GM12878 (cell line): ENCODE data around the gene NAA11.

Source experiments
- ATF2 ChIP-seq: IDR thresholded peaks from 2 replicates; pipeline ENCODE4 v1.6.1; 2012; ENCODE audit warnings: low read length, inconsistent platforms
- ATF3 ChIP-seq: IDR thresholded peaks from 2 replicates; pipeline ENCODE4 v1.6.1; 2011; ENCODE audit warnings: low read depth, mild to moderate bottlenecking, low read length, moderate library complexity, borderline replicate concordance; ENCODE audit errors: extremely low read depth
- EP300 ChIP-seq, 2 experiments: fragments of 150-350 bp in 1 of 2; IDR thresholded peaks; 2 replicates each; pipeline ENCODE4 v1.6.1; 2011 to 2012; ENCODE audit warnings: low read depth in 2 of 2, low read length in 2 of 2, borderline replicate concordance in 1 of 2, improper control_type of control experiment in 1 of 2, inconsistent platforms in 1 of 2; ENCODE audit not compliant: control insufficient read depth in 1 of 2
- ETV6 ChIP-seq, 2 experiments: fragments of 450-650 bp in 1 of 2; IDR thresholded peaks in 1 of 2; conservative IDR thresholded peaks in 1 of 2; 2 replicates each; pipeline ENCODE4 v1.6.1; 2014; ENCODE audit warnings: antibody characterized with exemption in 1 of 2, borderline replicate concordance in 1 of 2, low read depth in 1 of 2, mild to moderate bottlenecking in 1 of 2, moderate library complexity in 1 of 2
- IRF3 ChIP-seq: fragments of 450-650 bp; IDR thresholded peaks from 2 replicates; pipeline ENCODE4 v1.6.1; 2014; ENCODE audit warnings: mild to moderate bottlenecking
- NR2F1 ChIP-seq: fragments of 450-650 bp; conservative IDR thresholded peaks from 2 replicates; pipeline ENCODE4 v1.6.1; 2017; ENCODE audit warnings: mild to moderate bottlenecking
- SMARCA5 ChIP-seq: fragments of 450-650 bp; IDR thresholded peaks from 2 replicates; pipeline ENCODE4 v1.6.1; 2017; ENCODE audit warnings: mild to moderate bottlenecking
- SMC3 ChIP-seq: IDR thresholded peaks from 2 replicates; pipeline ENCODE4 v1.6.1; 2011; ENCODE audit warnings: low read length, improper control_type of control experiment, borderline replicate concordance
- SUZ12 ChIP-seq: fragments of 200-600 bp; sonication (generic); IDR thresholded peaks from one replicate; pipeline ENCODE4 v1.6.1; 2018; ENCODE audit warnings: antibody characterized with exemption, mild to moderate bottlenecking; ENCODE audit not compliant: unreplicated experiment
- YY1 ChIP-seq: IDR thresholded peaks from 2 replicates; pipeline ENCODE4 v1.6.1; 2011; ENCODE audit warnings: low read depth, mild to moderate bottlenecking, low read length
- ZBTB33 ChIP-seq: fragments of 450-650 bp; IDR thresholded peaks from 2 replicates; pipeline ENCODE4 v1.6.1; 2017; ENCODE audit warnings: mild to moderate bottlenecking

- TF ChIP-seq ATF3: no peak
- TF ChIP-seq ETV6 (conservative IDR thresholded peaks at IDR 0.05 in 1 of 2, IDR thresholded peaks at IDR 0.05 in 1 of 2; ENCODE audit: borderline replicate concordance in 1 of 2, low read depth in 1 of 2): no peak
- no peak for TF ChIP-seq SUZ12
- TF ChIP-seq ATF2: no peak
- TF ChIP-seq SMARCA5: no peak
- no peak for TF ChIP-seq YY1
- no peak for TF ChIP-seq NR2F1
- no peak for TF ChIP-seq ZBTB33
- TF ChIP-seq SMC3: no peak
- TF ChIP-seq EP300 (IDR thresholded peaks at IDR 0.05; ENCODE audit: borderline replicate concordance in 1 of 2, control insufficient read depth in 1 of 2, low read depth in 2 of 2, low read length in 2 of 2): no peak
- no peak for TF ChIP-seq IRF3
These were observed 32.6 kb upstream of the NAA11 start for GRCh38 chr4:79358438-79358837.
